Measurements from ENCODE around the gene CNOT6. TPM values are rescaled to one million over a fixed set of nuclear protein-coding genes. Genes with fewer than 3 reads are reported as not detected.
A peak's percentile ranks its signal among the peaks of the same experiment; 100 is the strongest.

CNOT6 gene
- total RNA-seq, 1 donor from 2014 or later: 46.3 TPM

- Mint-ChIP-seq H3K9me3 (ENCODE audit: unreplicated experiment) (no peaks in the 10 kb centered on the region), H3K36me3 (ENCODE audit: low read depth, unreplicated experiment) (no peaks in the 10 kb centered on the region), H3K27ac (ENCODE audit: unreplicated experiment) (no peak overlapping the region), H3K27me3 (ENCODE audit: unreplicated experiment) (peaks cover 11% of the 10 kb centered on the region), H3K4me3 (ENCODE audit: unreplicated experiment) (no peak overlapping the region), H3K4me1 (ENCODE audit: unreplicated experiment) (peaks cover 25% of the 10 kb centered on the region)
- TF ChIP-seq, protein P1, sequence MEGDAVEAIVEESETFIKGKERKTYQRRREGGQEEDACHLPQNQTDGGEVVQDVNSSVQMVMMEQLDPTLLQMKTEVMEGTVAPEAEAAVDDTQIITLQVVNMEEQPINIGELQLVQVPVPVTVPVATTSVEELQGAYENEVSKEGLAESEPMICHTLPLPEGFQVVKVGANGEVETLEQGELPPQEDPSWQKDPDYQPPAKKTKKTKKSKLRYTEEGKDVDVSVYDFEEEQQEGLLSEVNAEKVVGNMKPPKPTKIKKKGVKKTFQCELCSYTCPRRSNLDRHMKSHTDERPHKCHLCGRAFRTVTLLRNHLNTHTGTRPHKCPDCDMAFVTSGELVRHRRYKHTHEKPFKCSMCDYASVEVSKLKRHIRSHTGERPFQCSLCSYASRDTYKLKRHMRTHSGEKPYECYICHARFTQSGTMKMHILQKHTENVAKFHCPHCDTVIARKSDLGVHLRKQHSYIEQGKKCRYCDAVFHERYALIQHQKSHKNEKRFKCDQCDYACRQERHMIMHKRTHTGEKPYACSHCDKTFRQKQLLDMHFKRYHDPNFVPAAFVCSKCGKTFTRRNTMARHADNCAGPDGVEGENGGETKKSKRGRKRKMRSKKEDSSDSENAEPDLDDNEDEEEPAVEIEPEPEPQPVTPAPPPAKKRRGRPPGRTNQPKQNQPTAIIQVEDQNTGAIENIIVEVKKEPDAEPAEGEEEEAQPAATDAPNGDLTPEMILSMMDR (IDR thresholded peaks at IDR 0.05; ENCODE audit: unreplicated experiment): no peak
- no peak for DNase-seq (ENCODE audit: low spot score)
These were observed 27.9 kb upstream of the CNOT6 start for GRCh38 chr5:180466316-180466715.

DNA sequence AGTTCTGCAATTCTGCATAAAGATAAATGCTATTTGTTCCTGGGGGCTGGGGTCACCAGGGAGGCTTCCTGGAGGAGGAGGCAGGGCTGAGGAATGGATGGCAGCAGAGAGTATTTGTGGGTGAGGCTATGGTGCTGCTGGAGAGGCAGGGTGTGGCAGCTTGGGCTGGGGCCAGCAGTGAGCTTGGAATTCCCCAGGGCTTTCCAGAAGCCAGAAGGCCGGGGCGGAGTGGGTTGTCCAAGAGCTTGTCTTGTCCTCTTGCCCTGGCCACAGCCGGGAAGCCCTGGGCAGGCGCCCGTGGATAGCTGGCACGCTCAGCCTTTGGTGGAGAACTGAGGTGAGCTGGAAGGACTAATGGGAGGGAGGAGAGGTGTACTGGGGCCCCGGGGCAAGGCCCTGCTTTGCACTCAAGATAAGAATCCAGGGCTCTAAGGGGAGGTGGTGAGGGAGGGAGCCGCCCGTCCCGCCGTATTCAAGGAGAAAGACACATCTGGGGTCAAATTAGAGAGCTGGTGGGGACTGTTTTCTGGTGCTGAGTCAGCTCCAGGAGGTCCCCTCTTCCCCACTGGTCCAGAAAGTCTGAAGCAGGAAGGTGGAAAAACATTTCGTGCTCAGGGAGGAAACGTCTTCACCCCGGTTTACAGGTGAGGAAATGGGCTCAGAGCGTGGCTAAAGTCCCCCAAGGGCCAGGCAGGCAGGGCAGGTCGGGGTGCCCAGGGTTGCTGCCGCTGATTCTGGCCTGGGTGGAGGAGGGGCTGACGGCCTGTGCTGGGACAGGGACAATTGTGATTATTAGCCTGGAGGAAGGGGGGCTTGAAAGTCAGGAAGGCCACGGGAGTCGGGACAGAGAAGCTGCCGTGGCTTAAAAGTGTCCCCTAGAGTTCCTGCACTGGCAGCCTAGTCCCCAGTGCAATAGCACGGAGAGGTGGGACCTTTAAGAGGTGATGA, 26.9 kb upstream of the CNOT6 start:
- Mint-ChIP-seq H3K27ac (ENCODE audit: unreplicated experiment) (no peak overlapping the region), H3K36me3 (ENCODE audit: low read depth, unreplicated experiment) (no peaks in the 10 kb centered on the region), H3K4me1 (ENCODE audit: unreplicated experiment) (peaks cover 34% of the 10 kb centered on the region), H3K9me3 (ENCODE audit: unreplicated experiment) (no peaks in the 10 kb centered on the region), H3K27me3 (ENCODE audit: unreplicated experiment) (peaks cover 11% of the 10 kb centered on the region), H3K4me3 (ENCODE audit: unreplicated experiment) (no peak overlapping the region)
- TF ChIP-seq, protein P1 (IDR thresholded peaks at IDR 0.05; ENCODE audit: unreplicated experiment): no peak
- DNase-seq (ENCODE audit: low spot score): no peak

- no peaks in the 10 kb centered on the region for H3K36me3 Mint-ChIP-seq (ENCODE audit: low read depth, unreplicated experiment)
- H3K4me1 Mint-ChIP-seq (ENCODE audit: unreplicated experiment): peaks cover 43% of the 10 kb centered on the region
- H3K9me3 Mint-ChIP-seq (ENCODE audit: unreplicated experiment): no peaks in the 10 kb centered on the region
- DNase-seq (ENCODE audit: low spot score): no peak
- H3K4me3 Mint-ChIP-seq (ENCODE audit: unreplicated experiment): no peak overlapping the region
- H3K27me3 Mint-ChIP-seq (ENCODE audit: unreplicated experiment): peaks cover 9% of the 10 kb centered on the region
- TF ChIP-seq, protein P1 (IDR thresholded peaks at IDR 0.05; ENCODE audit: unreplicated experiment): no peak
- no peak overlapping the region for H3K27ac Mint-ChIP-seq (ENCODE audit: unreplicated experiment)
These were observed 26.0 kb upstream of the CNOT6 start for GRCh38 chr5:180467989-180468731.

- H3K4me1 Mint-ChIP-seq (ENCODE audit: unreplicated experiment): peaks cover 45% of the 10 kb centered on the region
- TF ChIP-seq, protein P1 (IDR thresholded peaks at IDR 0.05; ENCODE audit: unreplicated experiment): no peak
- peak overlapping the region; percentile 37 for H3K27ac Mint-ChIP-seq (ENCODE audit: unreplicated experiment)
- peaks cover 9% of the 10 kb centered on the region for H3K27me3 Mint-ChIP-seq (ENCODE audit: unreplicated experiment)
- H3K4me3 Mint-ChIP-seq (ENCODE audit: unreplicated experiment): no peak overlapping the region
- no peak for DNase-seq (ENCODE audit: low spot score)
- no peaks in the 10 kb centered on the region for H3K36me3 Mint-ChIP-seq (ENCODE audit: low read depth, unreplicated experiment)
- H3K9me3 Mint-ChIP-seq (ENCODE audit: unreplicated experiment): no peaks in the 10 kb centered on the region
These were observed 25.2 kb upstream of the CNOT6 start for GRCh38 chr5:180468732-180469585.
